Measurements from ENCODE around the gene CCDC97.

- TF ChIP-seq, protein P1, sequence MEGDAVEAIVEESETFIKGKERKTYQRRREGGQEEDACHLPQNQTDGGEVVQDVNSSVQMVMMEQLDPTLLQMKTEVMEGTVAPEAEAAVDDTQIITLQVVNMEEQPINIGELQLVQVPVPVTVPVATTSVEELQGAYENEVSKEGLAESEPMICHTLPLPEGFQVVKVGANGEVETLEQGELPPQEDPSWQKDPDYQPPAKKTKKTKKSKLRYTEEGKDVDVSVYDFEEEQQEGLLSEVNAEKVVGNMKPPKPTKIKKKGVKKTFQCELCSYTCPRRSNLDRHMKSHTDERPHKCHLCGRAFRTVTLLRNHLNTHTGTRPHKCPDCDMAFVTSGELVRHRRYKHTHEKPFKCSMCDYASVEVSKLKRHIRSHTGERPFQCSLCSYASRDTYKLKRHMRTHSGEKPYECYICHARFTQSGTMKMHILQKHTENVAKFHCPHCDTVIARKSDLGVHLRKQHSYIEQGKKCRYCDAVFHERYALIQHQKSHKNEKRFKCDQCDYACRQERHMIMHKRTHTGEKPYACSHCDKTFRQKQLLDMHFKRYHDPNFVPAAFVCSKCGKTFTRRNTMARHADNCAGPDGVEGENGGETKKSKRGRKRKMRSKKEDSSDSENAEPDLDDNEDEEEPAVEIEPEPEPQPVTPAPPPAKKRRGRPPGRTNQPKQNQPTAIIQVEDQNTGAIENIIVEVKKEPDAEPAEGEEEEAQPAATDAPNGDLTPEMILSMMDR (IDR thresholded peaks at IDR 0.05; ENCODE audit: low read depth, low read length, poor library complexity, severe bottlenecking): no peak
- no peak for TF ChIP-seq EZH2phosphoT487 (IDR thresholded peaks at IDR 0.05; ENCODE audit: borderline replicate concordance, low read length)
Measured at GRCh38 chr19:41330946-41331678, 21.1 kb downstream of the CCDC97 start.

Measured in DOHH2 (cell line).